B cell (primary cell): ENCODE data around the gene LAMA3. TPM values are rescaled to one million over a fixed set of nuclear protein-coding genes. Genes with fewer than 3 reads are reported as not detected.

ENCODE experiments used
- ATAC-seq: fragments of 200-7000 bp; cut with Tn5 transposase; one replicate; pipeline ENCODE4 v1.10.0; 2021; ENCODE audit warnings: low read depth, mild to moderate bottlenecking, moderate number of reproducible peaks, moderate library complexity
- CTCF ChIA-PET: fragments of 350-600 bp; sonication (Branson Sonifier 250); formaldehyde crosslinking; loops from one replicate; lab custom pipeline; 2021; ENCODE audit warnings: antibody characterized with exemption, inconsistent platforms; lab: Charles Lee
- POLR2A ChIA-PET: fragments of 350-600 bp; sonication (Branson Sonifier 250); formaldehyde crosslinking; loops from one replicate; lab custom pipeline; 2021; ENCODE audit warnings: antibody characterized with exemption; lab: Charles Lee
- DNase-seq: peaks from one replicate; pipeline ENCODE4 v3.0.0; 2013
- H2AFZ ChIP-seq: 2 replicates; pipeline ENCODE4 v1.6.1; 2012; ENCODE audit warnings: mild to moderate bottlenecking, low read depth, low read length; ENCODE audit not compliant: insufficient read depth, poor library complexity, severe bottlenecking
- H3K27ac ChIP-seq, 2 donors: 1 replicate in 1 of 2; 2 replicates in 1 of 2; pipeline ENCODE4 v1.5.1; 2012 to 2013; ENCODE audit warnings: low read length in 2 of 2, mild to moderate bottlenecking in 2 of 2, moderate library complexity in 1 of 2
- H3K27me3 ChIP-seq, 4 experiments: fragments of 200-600 bp in 1 of 4; sonication (generic) in 1 of 4; replicated peaks in 1 of 4; 1 replicate in 2 of 4; 2 replicates in 2 of 4; pipeline versions ENCODE4 v1.6.1 to v1.7.0; 2013 to 2016; ENCODE audit warnings: low read length in 3 of 4, mild to moderate bottlenecking in 2 of 4, mixed read lengths in 1 of 4, moderate library complexity in 1 of 4; ENCODE audit not compliant: insufficient read depth in 4 of 4, control insufficient read depth in 3 of 4; ENCODE audit errors: control extremely low read depth in 1 of 4
- H3K36me3 ChIP-seq, 2 experiments: replicated peaks in 1 of 2; 1 replicate in 1 of 2; 2 replicates in 1 of 2; pipeline versions ENCODE4 v1.6.1 to v1.7.1; 2013; ENCODE audit warnings: low read length in 1 of 2; ENCODE audit not compliant: insufficient read depth in 2 of 2, control insufficient read depth in 1 of 2; ENCODE audit errors: control extremely low read depth in 1 of 2, extremely low read depth in 1 of 2
- H3K4me1 ChIP-seq, 2 donors: fragments of 200-600 bp in 1 of 2; sonication (generic) in 1 of 2; 1 replicate in 1 of 2; 2 replicates in 1 of 2; pipeline versions ENCODE4 v1.5.1 to v1.6.1; 2013 to 2017; ENCODE audit warnings: low read length in 2 of 2; ENCODE audit not compliant: control insufficient read depth in 2 of 2, insufficient read depth in 2 of 2
- H3K4me2 ChIP-seq: replicated peaks from 2 replicates; pipeline ENCODE3; 2012; ENCODE audit warnings: mild to moderate bottlenecking, low read depth, low read length; ENCODE audit not compliant: poor library complexity, severe bottlenecking
- H3K4me3 ChIP-seq, 5 experiments: fragments of 200-600 bp in 1 of 5; sonication (generic) in 1 of 5; 1 replicate in 3 of 5; 2 replicates in 2 of 5; pipeline versions ENCODE4 v1.5.1 to v1.7.0; 2011 to 2016; ENCODE audit warnings: low read length in 4 of 5, mild to moderate bottlenecking in 4 of 5, low read depth in 2 of 5, control low read depth in 1 of 5, moderate library complexity in 1 of 5; ENCODE audit not compliant: insufficient read depth in 1 of 5; ENCODE audit errors: control extremely low read depth in 1 of 5, extremely low read depth in 1 of 5
- H3K79me2 ChIP-seq: fragments of 200-600 bp; sonication (generic); one replicate; pipeline ENCODE4 v1.6.0; 2016; ENCODE audit warnings: low read length; ENCODE audit not compliant: control insufficient read depth, insufficient read depth
- H3K9ac ChIP-seq: fragments of 200-600 bp; sonication (generic); 2 replicates; pipeline ENCODE4 v1.6.1; 2017; ENCODE audit warnings: mild to moderate bottlenecking, low read length, moderate library complexity
- H3K9me3 ChIP-seq, 3 donors: one replicate each; pipeline versions ENCODE4 v1.6.1 to v1.7.1; 2013; ENCODE audit warnings: low read length in 2 of 3; ENCODE audit not compliant: control insufficient read depth in 2 of 3, insufficient read depth in 1 of 3; ENCODE audit errors: control extremely low read depth in 1 of 3
- H4K20me1 ChIP-seq: 2 replicates; pipeline ENCODE4 v1.6.0; 2012; ENCODE audit warnings: mild to moderate bottlenecking, low read length; ENCODE audit not compliant: insufficient read depth, control insufficient read depth, poor library complexity, severe bottlenecking
- H3K27ac Mint-ChIP-seq: one replicate; pipeline ENCODE4 v1.8.0; 2021; ENCODE audit warnings: mixed read lengths
- H3K27me3 Mint-ChIP-seq: one replicate; pipeline ENCODE4 v1.8.0; 2021; ENCODE audit warnings: mixed read lengths
- H3K4me1 Mint-ChIP-seq: one replicate; pipeline ENCODE4 v1.8.0; 2021; ENCODE audit warnings: mixed read lengths
- H3K4me3 Mint-ChIP-seq: one replicate; pipeline ENCODE4 v1.8.0; 2021; ENCODE audit warnings: mixed read lengths
- H3K9me3 Mint-ChIP-seq: one replicate; pipeline ENCODE4 v1.8.0; 2022; ENCODE audit warnings: mixed read lengths; ENCODE audit not compliant: insufficient read depth
- EZH2 ChIP-seq: IDR thresholded peaks from 2 replicates; pipeline ENCODE4 v1.6.1; 2012; ENCODE audit warnings: borderline replicate concordance, low read depth, mild to moderate bottlenecking, moderate library complexity, low read length; ENCODE audit not compliant: insufficient read depth, poor library complexity, severe bottlenecking
- WGBS: methylation state at CpG from one replicate; pipeline ENCODE4 v1.1.5; 2013; ENCODE audit warnings: missing lambda C conversion rate; ENCODE audit not compliant: insufficient coverage; 5-methylcytosine and 5-hydroxymethylcytosine counted together
- intact Hi-C: fragments of 100-400 bp; cut with micrococcal nuclease; formaldehyde crosslinking; loops from one replicate; pipeline ENCODE4 v1.10.0; 2022
- polyA plus RNA-seq: library from polyadenylated mRNA; depleted of rRNA; stranded (reverse); fragments of >200 nt; gene quantifications from 2 replicates; pipeline ENCODE4 v1.2.3, GENCODE V29; 2012
- total RNA-seq, 2 donors: library from RNA; stranded (reverse); fragments of 120-200 nt in 1 of 2; gene quantifications; 1 replicate in 1 of 2; 2 replicates in 1 of 2; pipeline versions ENCODE4 v1.2.3 to v1.2.4, GENCODE V29; 2013 to 2022
- TF ChIP-seq, protein P1 (sequence below): fragments of 200-600 bp; IDR thresholded peaks from one replicate; pipeline ENCODE4 v1.8.0; 2022; ENCODE audit warnings: antibody characterized with exemption, mild to moderate bottlenecking

The LAMA3 gene
- total and polyA plus RNA-seq, 2 donors (not counting 1 experiment from before 2014, with no cell fraction given) = 0.03 to 0.32 TPM

DNA sequence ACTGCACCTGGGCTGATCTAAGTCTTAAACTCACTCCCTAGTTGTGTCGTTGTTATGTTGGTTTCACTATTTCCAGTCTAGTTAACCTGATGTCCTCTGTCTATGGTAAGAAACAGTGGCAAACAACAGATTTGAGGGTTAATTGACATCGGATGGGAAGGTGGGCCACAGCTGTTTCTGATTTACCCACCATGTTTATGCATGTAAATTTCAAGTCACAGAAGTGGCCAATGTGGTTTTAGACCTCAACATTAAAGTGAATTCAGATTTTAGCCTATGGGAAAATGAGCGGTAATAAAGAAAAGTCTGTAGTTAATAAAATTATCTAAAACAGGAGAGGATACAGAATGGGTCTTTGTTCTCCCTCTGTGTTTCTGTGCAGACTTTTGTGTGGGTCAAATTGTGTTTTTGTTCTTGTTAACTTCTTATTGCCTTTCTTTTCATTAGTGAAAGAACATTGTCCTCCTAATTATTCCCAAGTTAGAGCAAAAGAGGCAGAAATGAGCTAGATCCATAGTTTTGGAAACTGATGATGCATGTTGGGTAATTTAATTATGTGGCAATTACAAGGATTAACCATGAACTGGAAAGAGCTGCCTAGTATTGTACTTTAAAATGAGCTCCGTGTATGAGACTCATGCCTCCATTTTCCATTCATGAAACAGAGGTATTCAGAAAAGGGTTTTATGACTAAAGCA lies 83.2 kb downstream of the LAMA3 start:
- no peak for TF ChIP-seq EZH2
- TF ChIP-seq, protein P1, sequence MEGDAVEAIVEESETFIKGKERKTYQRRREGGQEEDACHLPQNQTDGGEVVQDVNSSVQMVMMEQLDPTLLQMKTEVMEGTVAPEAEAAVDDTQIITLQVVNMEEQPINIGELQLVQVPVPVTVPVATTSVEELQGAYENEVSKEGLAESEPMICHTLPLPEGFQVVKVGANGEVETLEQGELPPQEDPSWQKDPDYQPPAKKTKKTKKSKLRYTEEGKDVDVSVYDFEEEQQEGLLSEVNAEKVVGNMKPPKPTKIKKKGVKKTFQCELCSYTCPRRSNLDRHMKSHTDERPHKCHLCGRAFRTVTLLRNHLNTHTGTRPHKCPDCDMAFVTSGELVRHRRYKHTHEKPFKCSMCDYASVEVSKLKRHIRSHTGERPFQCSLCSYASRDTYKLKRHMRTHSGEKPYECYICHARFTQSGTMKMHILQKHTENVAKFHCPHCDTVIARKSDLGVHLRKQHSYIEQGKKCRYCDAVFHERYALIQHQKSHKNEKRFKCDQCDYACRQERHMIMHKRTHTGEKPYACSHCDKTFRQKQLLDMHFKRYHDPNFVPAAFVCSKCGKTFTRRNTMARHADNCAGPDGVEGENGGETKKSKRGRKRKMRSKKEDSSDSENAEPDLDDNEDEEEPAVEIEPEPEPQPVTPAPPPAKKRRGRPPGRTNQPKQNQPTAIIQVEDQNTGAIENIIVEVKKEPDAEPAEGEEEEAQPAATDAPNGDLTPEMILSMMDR = no peak
- Mint-ChIP-seq H3K27ac (no peak overlapping the region), H3K9me3 (peaks cover 6% of the 10 kb centered on the region), H3K27me3 (peaks cover 20% of the 10 kb centered on the region), H3K4me3 (no peak overlapping the region), H3K4me1 (no peaks in the 10 kb centered on the region)
- Histone ChIP-seq H3K36me3 (no peaks in the 10 kb centered on the region), H3K4me1 (no peaks in the 10 kb centered on the region), H4K20me1 (no peaks in the 10 kb centered on the region), H3K4me3 (no peak overlapping the region), H3K79me2 (no peaks in the 10 kb centered on the region), H3K4me2 (no peak overlapping the region), H3K9ac (no peak overlapping the region), H3K27me3 (no peaks in the 10 kb centered on the region), H3K27ac (no peak overlapping the region), H3K9me3 (peaks cover 0 to 3% (median 3%) of the 10 kb centered on the region in 3 donors), H2AFZ (no peak overlapping the region)
- ATAC-seq (no peak), DNase-seq (no peak)
- ChIA-PET POLR2A (no interaction called here), CTCF (no interaction called here)
- WGBS = 100% methylated on average over 2 of the region's 4 CpGs
- intact Hi-C loops = no loop called here

DNA sequence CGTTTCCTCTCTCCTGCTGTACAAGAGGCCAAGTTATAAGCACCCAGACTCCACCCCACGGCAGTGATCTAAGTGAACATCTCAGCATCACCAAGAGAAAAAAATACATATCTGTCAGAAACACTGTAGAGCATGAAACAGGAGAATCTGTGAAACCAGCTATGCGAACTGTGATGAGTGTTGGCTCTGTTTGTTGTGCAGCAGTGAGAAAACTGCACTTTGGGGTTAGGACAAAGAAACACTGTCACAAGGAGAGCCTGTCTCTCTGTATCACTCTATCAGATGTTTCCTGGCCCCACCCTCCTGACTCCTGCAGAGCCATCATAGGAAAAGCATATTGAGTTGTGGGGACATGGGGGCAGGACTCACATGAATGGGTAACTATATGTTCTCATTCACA lies 87.1 kb downstream of the LAMA3 start:
- Mint-ChIP-seq H3K4me3 (no peak overlapping the region), H3K4me1 (no peaks in the 10 kb centered on the region), H3K27ac (no peak overlapping the region), H3K27me3 (peaks cover 28% of the 10 kb centered on the region), H3K9me3 (no peaks in the 10 kb centered on the region)
- Histone ChIP-seq H3K79me2 (no peaks in the 10 kb centered on the region), H3K27me3 (peaks cover 0 to 6% (median 0%) of the 10 kb centered on the region in 4 experiments), H4K20me1 (no peaks in the 10 kb centered on the region), H3K4me1 (no peaks in the 10 kb centered on the region), H2AFZ (no peak overlapping the region), H3K9ac (no peak overlapping the region), H3K27ac (no peak overlapping the region), H3K9me3 (no peaks in the 10 kb centered on the region), H3K4me3 (no peak overlapping the region), H3K4me2 (no peak overlapping the region), H3K36me3 (no peaks in the 10 kb centered on the region)
- no peak for ATAC-seq
- WGBS = no CpG with 5 or more reads among the region's 3 CpGs
- no peak for DNase-seq
- ChIA-PET POLR2A (no interaction called here), CTCF (no interaction called here)
- intact Hi-C loops = no loop called here
- TF ChIP-seq, protein P1 = no peak
- no peak for TF ChIP-seq EZH2
